HEK293 (cell line): Measurements from ENCODE around the gene DGKB.

ENCODE experiments used
- CTCF ChIA-PET: fragments of 350-600 bp; formaldehyde crosslinking; extraction: SDS; loops from one replicate; lab custom pipeline; 2021; ENCODE audit warnings: antibody characterized with exemption; lab: Yijun Ruan, JAX
- POLR2A ChIA-PET: fragments of 300-600 bp; formaldehyde crosslinking; extraction: SDS; loops from one replicate; lab custom pipeline; 2020; ENCODE audit warnings: antibody characterized with exemption, inconsistent platforms; lab: Yijun Ruan, JAX
- H3K27ac ChIP-seq: fragments of 200-500 bp; sonication (Bioruptor generic); 2 replicates; pipeline ENCODE4 v1.5.1; 2014; ENCODE audit warnings: low read depth, low read length, control low read depth, inconsistent platforms; ENCODE audit errors: extremely low read depth
- H3K36me3 ChIP-seq, 2 experiments: fragments of 200-500 bp in 1 of 2; sonication (Bioruptor generic) in 1 of 2; 1 replicate in 1 of 2; 2 replicates in 1 of 2; pipeline ENCODE4 v1.5.1; 2014 to 2017; ENCODE audit warnings: inconsistent platforms in 2 of 2, low read length in 2 of 2; ENCODE audit not compliant: control insufficient read depth in 2 of 2, insufficient read depth in 1 of 2
- H3K4me1 ChIP-seq: fragments of 200-500 bp; sonication (Bioruptor generic); 2 replicates; pipeline ENCODE4 v1.5.1; 2014; ENCODE audit warnings: mild to moderate bottlenecking, low read length, inconsistent platforms; ENCODE audit not compliant: control insufficient read depth, insufficient read depth
- H3K4me3 ChIP-seq: 2 replicates; pipeline ENCODE4 v1.5.1; 2011; ENCODE audit warnings: low read depth, mild to moderate bottlenecking, control low read depth, low read length, moderate library complexity
- H3K9me3 ChIP-seq: fragments of 200-500 bp; sonication (Bioruptor generic); 2 replicates; pipeline ENCODE4 v1.5.1; 2014; ENCODE audit warnings: low read depth, low read length, inconsistent platforms; ENCODE audit not compliant: control insufficient read depth, insufficient read depth
- EGR2 ChIP-seq: fragments of 450-650 bp; formaldehyde crosslinking; IDR thresholded peaks from 2 replicates; pipeline ENCODE4 v1.5.1; 2016; ENCODE audit warnings: low read depth, missing biosample characterization, missing genetic modification characterization
- FEZF1 ChIP-seq: fragments of 450-650 bp; formaldehyde crosslinking; IDR thresholded peaks from 2 replicates; pipeline ENCODE4 v1.5.1; 2016; ENCODE audit warnings: missing biosample characterization, missing genetic modification characterization
- GLI2 ChIP-seq: fragments of 450-650 bp; formaldehyde crosslinking; IDR thresholded peaks from 2 replicates; pipeline ENCODE4; 2017; ENCODE audit warnings: missing biosample characterization, missing genetic modification characterization, low read depth, borderline replicate concordance
- KLF10 ChIP-seq: fragments of 450-650 bp; IDR thresholded peaks from 2 replicates; pipeline ENCODE4 v1.5.1; 2018; ENCODE audit warnings: missing biosample characterization, mild to moderate bottlenecking, missing genetic modification characterization
- OVOL3 ChIP-seq: fragments of 450-650 bp; formaldehyde crosslinking; IDR thresholded peaks from 2 replicates; pipeline ENCODE4 v1.5.1; 2016; ENCODE audit warnings: missing biosample characterization, missing genetic modification characterization
- TRIM28 ChIP-seq: IDR thresholded peaks from 2 replicates; pipeline ENCODE4 v1.6.1; 2011; ENCODE audit warnings: low read length, control low read depth, borderline replicate concordance
- ZBTB26 ChIP-seq: fragments of 450-650 bp; formaldehyde crosslinking; optimal IDR thresholded peaks from 2 replicates; pipeline ENCODE3; 2016; ENCODE audit warnings: missing biosample characterization, mild to moderate bottlenecking, missing genetic modification characterization
- ZFP41 ChIP-seq: fragments of 450-650 bp; formaldehyde crosslinking; IDR thresholded peaks from 2 replicates; pipeline ENCODE4 v1.5.1; 2016; ENCODE audit warnings: missing biosample characterization, missing genetic modification characterization, borderline replicate concordance
- ZNF174 ChIP-seq: fragments of 450-650 bp; formaldehyde crosslinking; IDR thresholded peaks from 2 replicates; pipeline ENCODE4 v1.5.0; 2017; ENCODE audit warnings: missing biosample characterization, mild to moderate bottlenecking, missing genetic modification characterization
- ZNF214 ChIP-seq: fragments of 450-650 bp; formaldehyde crosslinking; IDR thresholded peaks from 2 replicates; pipeline ENCODE4 v1.5.1; 2017; ENCODE audit warnings: missing biosample characterization, mild to moderate bottlenecking, missing genetic modification characterization, borderline replicate concordance
- ZNF223 ChIP-seq: fragments of 450-650 bp; formaldehyde crosslinking; IDR thresholded peaks from 2 replicates; pipeline ENCODE4 v1.5.1; 2016; ENCODE audit warnings: missing biosample characterization, missing genetic modification characterization
- ZNF350 ChIP-seq: fragments of 450-650 bp; formaldehyde crosslinking; IDR thresholded peaks from 2 replicates; pipeline ENCODE4 v1.5.0; 2017; ENCODE audit warnings: missing biosample characterization, mild to moderate bottlenecking, missing genetic modification characterization
- ZNF366 ChIP-seq: fragments of 450-650 bp; formaldehyde crosslinking; conservative IDR thresholded peaks from 2 replicates; pipeline ENCODE4 v1.5.1; 2016; ENCODE audit warnings: missing biosample characterization, missing genetic modification characterization
- ZNF513 ChIP-seq: fragments of 450-650 bp; IDR thresholded peaks from 2 replicates; pipeline ENCODE4 v1.5.1; 2018; ENCODE audit warnings: missing biosample characterization, missing genetic modification characterization
- ZNF548 ChIP-seq: fragments of 450-650 bp; formaldehyde crosslinking; IDR thresholded peaks from 2 replicates; pipeline ENCODE4 v1.5.1; 2016; ENCODE audit warnings: missing biosample characterization, missing genetic modification characterization
- ZNF610 ChIP-seq: fragments of 450-650 bp; formaldehyde crosslinking; IDR thresholded peaks from 2 replicates; pipeline ENCODE4 v1.5.1; 2016; ENCODE audit warnings: missing biosample characterization, missing genetic modification characterization, borderline replicate concordance
- ZNF626 ChIP-seq: fragments of 450-650 bp; sonication (Bioruptor Pico); formaldehyde crosslinking; IDR thresholded peaks from 2 replicates; pipeline ENCODE4 v1.5.1; 2018; ENCODE audit warnings: missing biosample characterization, missing genetic modification characterization, inconsistent platforms
- ZNF645 ChIP-seq: fragments of 450-650 bp; formaldehyde crosslinking; IDR thresholded peaks from 2 replicates; pipeline ENCODE4; 2016; ENCODE audit warnings: missing biosample characterization, missing genetic modification characterization
- ZNF658 ChIP-seq: fragments of 450-650 bp; formaldehyde crosslinking; IDR thresholded peaks from 2 replicates; pipeline ENCODE4; 2016; ENCODE audit warnings: missing biosample characterization, missing genetic modification characterization
- ZNF785 ChIP-seq: fragments of 450-650 bp; formaldehyde crosslinking; IDR thresholded peaks from 2 replicates; pipeline ENCODE4 v1.5.1; 2016; ENCODE audit warnings: missing biosample characterization, missing genetic modification characterization
- ZNF792 ChIP-seq: fragments of 450-650 bp; formaldehyde crosslinking; IDR thresholded peaks from 2 replicates; pipeline ENCODE4 v1.5.1; 2016; ENCODE audit warnings: missing biosample characterization, missing genetic modification characterization
- ZNF830 ChIP-seq: fragments of 450-650 bp; IDR thresholded peaks from 2 replicates; pipeline ENCODE4 v1.5.0; 2018; ENCODE audit warnings: missing biosample characterization, missing genetic modification characterization, low read depth, mild to moderate bottlenecking, moderate library complexity

The DGKB gene

GRCh38 chr7:14825912-14826311, 76.6 kb downstream of the DGKB start:
- H3K9me3 ChIP-seq = no peaks in the 10 kb centered on the region
- no peak overlapping the region for H3K4me3 ChIP-seq
- TF ChIP-seq ZNF658 (tag by site-specific recombination) (no peak), ZNF214 (tag by site-specific recombination) (no peak), KLF10 (tag by site-specific recombination) (no peak), ZNF366 (no peak), OVOL3 (tag by site-specific recombination) (no peak), ZNF830 (tag by site-specific recombination) (no peak)
- CTCF ChIA-PET = interaction anchor here (0.8 to 1.0 kb wide), 2 partner anchors 266 to 434 kb away, joined by 4 read pairs; no protein-coding TSS in a partner anchor
- no peaks in the 10 kb centered on the region for H3K4me1 ChIP-seq
- no peak overlapping the region for H3K27ac ChIP-seq
- no peaks in the 10 kb centered on the region for H3K36me3 ChIP-seq
- POLR2A ChIA-PET = no interaction called here

GRCh38 chr7:14822481-14822854, 80.1 kb downstream of the DGKB start:
- CTCF ChIA-PET = no interaction called here
- Histone ChIP-seq H3K4me3 (no peak overlapping the region), H3K4me1 (no peaks in the 10 kb centered on the region), H3K27ac (no peak overlapping the region), H3K36me3 (no peaks in the 10 kb centered on the region), H3K9me3 (no peaks in the 10 kb centered on the region)
- POLR2A ChIA-PET = no interaction called here
- TF ChIP-seq ZBTB26 (tag by site-specific recombination) (no peak), ZNF792 (tag by site-specific recombination) (no peak), GLI2 (tag by site-specific recombination) (no peak), ZNF610 (tag by site-specific recombination) (no peak), ZNF174 (tag by site-specific recombination) (no peak), TRIM28 (no peak), ZNF626 (tag by site-specific recombination) (no peak), EGR2 (tag by site-specific recombination) (no peak), ZNF645 (no peak), ZNF513 (no peak), ZNF350 (no peak), FEZF1 (tag by site-specific recombination) (no peak), ZNF548 (tag by site-specific recombination) (no peak), ZNF223 (tag by site-specific recombination) (no peak), ZFP41 (tag by site-specific recombination) (no peak), ZNF785 (tag by site-specific recombination) (no peak)
